Bronchial epithelial cell (primary cell): ENCODE results near the gene LHPP. TPM values are rescaled to one million over a fixed set of nuclear protein-coding genes. Genes with fewer than 3 reads are reported as not detected.

ENCODE experiments used
- DNase-seq: peaks from one replicate; pipeline ENCODE4 v3.0.0-alpha.2; 2010; ENCODE audit warnings: low read depth
- FAIRE-seq: peaks from 2 replicates; lab custom pipeline; 2011; peaks lifted over from hg19 to GRCh38; lab: Jason Lieb, UNC
- H3K27me3 ChIP-seq: 2 replicates; pipeline ENCODE4 v1.5.1; 2011; ENCODE audit warnings: low read length; ENCODE audit not compliant: control insufficient read depth, insufficient read depth
- H3K36me3 ChIP-seq: 2 replicates; pipeline ENCODE4 v1.5.1; 2011; ENCODE audit warnings: low read length; ENCODE audit not compliant: control insufficient read depth, insufficient read depth
- H3K4me3 ChIP-seq: 2 replicates; pipeline ENCODE4 v1.5.1; 2011; ENCODE audit warnings: mild to moderate bottlenecking, low read depth, low read length, control low read depth
- CTCF ChIP-seq: IDR thresholded peaks from 2 replicates; pipeline ENCODE4 v1.5.1; 2011; ENCODE audit warnings: mild to moderate bottlenecking, moderate library complexity, low read length, control low read depth, inconsistent platforms; ENCODE audit not compliant: insufficient read depth, severe bottlenecking
- total RNA-seq: library from RNA; depleted of rRNA; stranded (reverse); fragments of >200 nt; gene quantifications from 2 replicates; pipeline ENCODE4 v1.2.1, GENCODE V29; 2014

LHPP gene
- total RNA-seq, 1 donor from 2014 or later = 14.0 TPM

GRCh38 chr10:124476043-124476725, 14.6 kb downstream of the LHPP start:
- DNase-seq (no peak), FAIRE-seq (no peak)
- Histone ChIP-seq H3K36me3 (no peaks in the 10 kb centered on the region), H3K27me3 (no peaks in the 10 kb centered on the region), H3K4me3 (no peak overlapping the region)
- TF ChIP-seq CTCF = no peak

- no peaks in the 10 kb centered on the region for H3K36me3 ChIP-seq
- no peak for TF ChIP-seq CTCF
- FAIRE-seq (no peak), DNase-seq (no peak)
- H3K4me3 ChIP-seq = no peak overlapping the region
- no peaks in the 10 kb centered on the region for H3K27me3 ChIP-seq
Measured at GRCh38 chr10:124477614-124478363, 16.2 kb downstream of the LHPP start.

- Histone ChIP-seq H3K36me3 (no peaks in the 10 kb centered on the region), H3K4me3 (no peak overlapping the region), H3K27me3 (no peaks in the 10 kb centered on the region)
- peak; percentile 16 for DNase-seq
- no peak for TF ChIP-seq CTCF
- no peak for FAIRE-seq
Measured at GRCh38 chr10:124478515-124478914, 16.9 kb downstream of the LHPP start.

GRCh38 chr10:124480860-124481259, 19.2 kb downstream of the LHPP start:
- Histone ChIP-seq H3K4me3 (no peak overlapping the region), H3K27me3 (no peaks in the 10 kb centered on the region), H3K36me3 (no peaks in the 10 kb centered on the region)
- TF ChIP-seq CTCF = no peak
- DNase-seq (no peak), FAIRE-seq (no peak)

GRCh38 chr10:124481717-124482116, 20.1 kb downstream of the LHPP start:
- FAIRE-seq (no peak), DNase-seq (no peak)
- Histone ChIP-seq H3K27me3 (no peaks in the 10 kb centered on the region), H3K36me3 (no peaks in the 10 kb centered on the region), H3K4me3 (no peak overlapping the region)
- no peak for TF ChIP-seq CTCF
